Osteoblast (primary cell): ENCODE measurements around the gene GAB2. TPM values are rescaled to one million over a fixed set of nuclear protein-coding genes. Genes with fewer than 3 reads are reported as not detected.

Experiments used
- DNase-seq: peaks from one replicate; pipeline ENCODE4 v3.0.0; 2011; ENCODE audit warnings: low spot score, mixed read lengths; ENCODE audit not compliant: insufficient read length; ENCODE audit errors: missing footprints
- H2AFZ ChIP-seq: 2 replicates; pipeline ENCODE4 v1.6.0; 2011; ENCODE audit warnings: mild to moderate bottlenecking, low read length
- H3K27ac ChIP-seq: 2 replicates; pipeline ENCODE4 v1.5.1; 2011; ENCODE audit warnings: mild to moderate bottlenecking, low read depth, low read length, moderate library complexity
- H3K27me3 ChIP-seq: 2 replicates; pipeline ENCODE4 v1.6.0; 2012; ENCODE audit warnings: mild to moderate bottlenecking, control low read depth, inconsistent platforms, low read length, moderate library complexity; ENCODE audit not compliant: insufficient read depth
- H3K36me3 ChIP-seq: 2 replicates; pipeline ENCODE4 v1.5.1; 2011; ENCODE audit warnings: mild to moderate bottlenecking, low read length, control low read depth, moderate library complexity; ENCODE audit not compliant: insufficient read depth
- H3K4me1 ChIP-seq: 2 replicates; pipeline ENCODE4 v1.5.1; 2011; ENCODE audit warnings: mild to moderate bottlenecking, low read length, control low read depth, moderate library complexity; ENCODE audit not compliant: insufficient read depth
- H3K4me2 ChIP-seq: 2 replicates; pipeline ENCODE4 v1.6.0; 2011; ENCODE audit warnings: mild to moderate bottlenecking, low read length; ENCODE audit not compliant: insufficient read depth
- H3K4me3 ChIP-seq: fragments of 200-600 bp; sonication (generic); 3 replicates; pipeline ENCODE4 v1.5.1; 2012; ENCODE audit warnings: mild to moderate bottlenecking, low read length, inconsistent platforms; ENCODE audit not compliant: insufficient read depth
- H3K79me2 ChIP-seq: 2 replicates; pipeline ENCODE4 v1.6.0; 2012; ENCODE audit warnings: mild to moderate bottlenecking, low read length, control low read depth, inconsistent platforms; ENCODE audit not compliant: insufficient read depth
- H3K9me3 ChIP-seq: 2 replicates; pipeline ENCODE4 v1.5.1; 2011; ENCODE audit warnings: low read depth, low read length, control low read depth
- H4K20me1 ChIP-seq: 2 replicates; pipeline ENCODE4 v1.6.0; 2012; ENCODE audit warnings: mild to moderate bottlenecking, low read length, control low read depth; ENCODE audit not compliant: insufficient read depth
- CTCF ChIP-seq: IDR thresholded peaks from 2 replicates; pipeline ENCODE4 v1.5.1; 2011; ENCODE audit warnings: mild to moderate bottlenecking, low read depth, low read length, moderate library complexity; ENCODE audit errors: extremely low read depth
- total RNA-seq: library from RNA; depleted of rRNA; stranded (reverse); fragments of >200 nt; gene quantifications from 2 replicates; pipeline ENCODE4 v1.2.3, GENCODE V29; 2012

GAB2 gene
- total RNA-seq, 1 donor, result 18.5 TPM

DNA sequence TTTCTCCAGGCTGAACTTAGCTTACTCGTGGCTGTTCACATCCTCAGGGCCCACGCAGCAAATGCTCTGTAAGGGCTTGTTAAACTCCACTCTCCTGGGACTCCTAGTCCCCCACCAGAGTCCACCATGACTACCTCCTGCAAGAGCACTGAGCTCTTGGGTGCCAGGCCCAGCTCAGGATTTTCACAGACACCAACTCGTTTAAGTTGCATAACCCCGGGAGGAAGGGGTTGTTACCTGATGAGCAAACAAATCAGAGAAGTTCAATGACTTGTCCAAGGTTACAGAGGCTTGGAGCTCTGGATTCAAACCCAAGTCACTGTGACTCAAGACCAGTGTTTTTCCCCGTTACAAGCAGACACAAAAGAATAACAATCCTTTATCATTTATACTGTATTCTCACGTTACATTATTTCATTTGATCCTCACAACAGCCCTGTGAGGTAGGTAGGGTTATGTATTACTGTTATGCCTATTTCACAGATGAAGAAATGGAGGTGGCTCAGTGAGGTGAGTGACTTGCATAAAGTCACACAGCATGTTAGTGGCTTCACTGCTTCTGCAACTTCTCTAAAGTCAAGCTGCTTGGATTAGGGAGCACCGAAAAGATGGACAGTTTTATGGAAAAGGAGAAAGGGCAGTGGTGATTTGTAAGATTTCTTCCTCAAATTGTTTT, 246.6 kb downstream of the GAB2 start:
- H3K27me3 ChIP-seq, result no peaks in the 10 kb centered on the region
- peak overlapping the region; percentile 100 for H3K27ac ChIP-seq
- H3K79me2 ChIP-seq, result no peaks in the 10 kb centered on the region
- TF ChIP-seq CTCF, result no peak
- no peak overlapping the region for H3K4me2 ChIP-seq
- peaks cover 14% of the 10 kb centered on the region for H3K36me3 ChIP-seq
- H3K9me3 ChIP-seq, result no peaks in the 10 kb centered on the region
- no peak overlapping the region for H2AFZ ChIP-seq
- H4K20me1 ChIP-seq, result no peaks in the 10 kb centered on the region
- DNase-seq, result peak; percentile 71
- H3K4me1 ChIP-seq, result peaks cover 50% of the 10 kb centered on the region
- no peak overlapping the region for H3K4me3 ChIP-seq

DNA sequence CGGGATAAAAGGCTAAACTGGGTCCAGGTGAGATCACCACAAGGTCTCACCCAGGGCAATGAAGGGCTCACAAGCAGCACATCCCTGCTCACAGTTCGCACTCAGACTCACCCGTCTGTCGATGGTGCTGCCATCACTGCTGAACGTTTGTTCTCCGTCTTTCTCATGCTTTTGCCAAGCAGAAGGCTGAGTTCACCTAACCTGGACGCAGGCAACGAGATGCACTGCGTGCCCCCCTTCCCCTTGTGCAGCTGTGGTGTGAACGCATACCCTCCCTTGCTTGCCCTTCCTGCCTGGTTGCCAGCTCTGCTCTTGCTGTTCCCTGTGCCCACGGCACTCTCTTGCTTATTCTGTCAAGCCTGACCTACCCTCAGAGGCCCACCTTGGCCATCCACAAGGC, 247.2 kb downstream of the GAB2 start:
- no peaks in the 10 kb centered on the region for H3K79me2 ChIP-seq
- no peak for TF ChIP-seq CTCF
- no peak overlapping the region for H2AFZ ChIP-seq
- no peaks in the 10 kb centered on the region for H3K9me3 ChIP-seq
- no peaks in the 10 kb centered on the region for H3K27me3 ChIP-seq
- H3K27ac ChIP-seq, result peak overlapping the region; percentile 100
- H4K20me1 ChIP-seq, result no peaks in the 10 kb centered on the region
- H3K4me2 ChIP-seq, result no peak overlapping the region
- peak; percentile 52 for DNase-seq
- H3K36me3 ChIP-seq, result peaks cover 13% of the 10 kb centered on the region
- peaks cover 50% of the 10 kb centered on the region for H3K4me1 ChIP-seq
- no peak overlapping the region for H3K4me3 ChIP-seq

GRCh38 chr11:78168539-78169477, 248.8 kb downstream of the GAB2 start:
- peak overlapping the region; percentile 50 for H3K4me2 ChIP-seq

More at GRCh38 chr11:78168539-78169477, 248.8 kb downstream of the GAB2 start:
- no peaks in the 10 kb centered on the region for H4K20me1 ChIP-seq
- H3K4me3 ChIP-seq, result peak overlapping the region; percentile 32
- peaks cover 51% of the 10 kb centered on the region for H3K4me1 ChIP-seq
- DNase-seq, result peak; percentile 88
- peak overlapping the region; percentile 77 for H2AFZ ChIP-seq
- no peaks in the 10 kb centered on the region for H3K27me3 ChIP-seq
- TF ChIP-seq CTCF, result no peak
- no peaks in the 10 kb centered on the region for H3K79me2 ChIP-seq
- no peaks in the 10 kb centered on the region for H3K9me3 ChIP-seq
- H3K27ac ChIP-seq, result peak overlapping the region; percentile 100
- peaks cover 7% of the 10 kb centered on the region for H3K36me3 ChIP-seq
